NCI-H2107 (cell line): Measurements from ENCODE around the gene ZNG1E.
"Not testable (repeated sequence)": the region's sequence is repeated elsewhere in the genome, so short reads cannot be mapped to it uniquely, and the experiment has no call there.

ENCODE experiments used
- DNase-seq: peaks from one replicate; lab custom pipeline; 2025; lab: John Stamatoyannopoulos, UW

The ZNG1E gene

DNA sequence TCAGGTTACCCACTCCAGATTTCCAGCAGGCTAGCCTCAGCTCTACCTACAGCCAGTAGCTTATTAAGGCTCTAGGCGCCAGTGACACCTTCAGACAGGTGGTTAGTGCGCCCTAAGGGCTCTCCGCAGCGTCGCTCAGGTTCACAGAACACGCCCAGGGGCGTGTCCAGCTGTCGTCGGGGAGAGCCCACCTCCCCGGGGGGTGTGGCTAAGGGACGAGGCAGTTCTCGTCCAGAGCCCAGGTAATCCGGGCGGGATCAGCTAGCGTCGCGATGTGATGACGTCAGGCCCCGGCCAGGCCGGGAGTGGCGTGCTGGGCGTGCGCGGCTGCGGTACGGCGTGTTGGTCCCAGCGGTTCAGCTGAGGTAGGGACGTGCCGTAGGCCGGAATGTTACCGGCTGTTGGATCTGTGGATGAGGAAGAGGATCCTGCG lies at the start of gene ZNG1E:
Gene ZNG1E, plus strand, starts transcription at position 340 of the 433 bp plus-strand sequence. Its CDS starts 49 bp downstream, at position 389.
- DNase-seq = not testable (repeated sequence)

GRCh38 chr9:65673579-65673978 lies 2.1 kb upstream of the ZNG1E start:
- DNase-seq = not testable (repeated sequence)

DNA sequence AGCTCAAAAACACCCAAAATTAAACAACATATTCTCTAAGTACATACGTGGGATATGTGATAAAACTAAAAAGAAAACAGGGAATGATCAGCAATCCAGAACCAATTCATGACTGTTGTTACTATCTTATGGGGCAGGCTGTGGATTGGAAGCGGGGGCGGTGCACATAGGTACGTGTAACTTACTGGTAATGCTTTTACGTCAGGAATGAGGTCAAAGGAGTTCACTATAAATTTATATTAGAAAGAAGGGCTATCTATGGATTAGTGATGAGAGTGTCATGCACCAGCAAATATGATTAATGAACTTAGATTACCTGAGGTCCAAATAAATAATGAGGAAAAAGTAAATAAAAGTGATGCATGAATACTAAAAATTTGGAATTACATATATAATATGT lies 710 bp upstream of the ZNG1E start:
- not testable (repeated sequence) for DNase-seq

GRCh38 chr9:65676389-65676788 lies 661 bp downstream of the ZNG1E start:
- DNase-seq = not testable (repeated sequence)

GRCh38 chr9:65678533-65678932 lies 2.8 kb downstream of the ZNG1E start:
- DNase-seq = not testable (repeated sequence)

GRCh38 chr9:65703550-65703949 lies 27.8 kb downstream of the ZNG1E start:
- not testable (repeated sequence) for DNase-seq

- not testable (repeated sequence) for DNase-seq
These were observed 38.7 kb downstream of the ZNG1E start for GRCh38 chr9:65714445-65714844.

DNA sequence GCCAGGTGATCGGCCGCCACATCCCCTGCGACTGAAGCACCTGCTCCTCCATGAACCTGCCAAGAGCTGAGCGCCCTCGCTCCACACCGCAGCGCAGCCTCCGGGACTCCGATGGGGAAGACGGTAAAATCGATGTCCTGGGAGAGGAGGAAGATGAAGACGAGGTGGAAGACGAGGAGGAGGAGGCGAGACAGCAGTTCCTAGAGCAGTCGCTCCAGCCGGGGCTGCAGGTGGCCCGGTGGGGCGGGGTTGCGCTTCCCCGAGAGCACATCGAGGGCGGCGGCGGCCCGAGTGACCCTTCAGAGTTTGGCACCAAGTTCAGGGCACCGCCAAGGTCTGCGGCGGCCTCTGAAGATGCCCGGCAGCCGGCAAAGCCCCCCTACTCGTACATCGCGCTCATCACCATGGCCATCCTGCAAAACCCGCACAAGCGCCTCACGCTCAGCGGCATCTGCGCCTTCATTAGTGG lies 61.4 kb downstream of the ZNG1E start, which contains the start of gene FOXD4L4:
Gene FOXD4L4, plus strand, starts transcription at position 51 of the 469 bp plus-strand sequence. Its CDS starts 0 bp downstream, at position 51.
- not testable (repeated sequence) for DNase-seq

- DNase-seq = not testable (repeated sequence)
These were observed 62.4 kb downstream of the ZNG1E start for GRCh38 chr9:65738133-65738532.
